ENCODE results near the gene CBX8.

CBX8 gene

GRCh38 chr17:79792984-79793923 lies 3.6 kb downstream of the CBX8 start:
- DNase-seq (ENCODE audit: low read depth, low spot score) = peak; percentile 55
- peak overlapping the region; percentile 29 for H3K4me3 ChIP-seq (ENCODE audit: low read depth, low read length)
- TF ChIP-seq CTCF (IDR thresholded peaks at IDR 0.05; ENCODE audit: low read depth, low read length) = no peak
- in situ Hi-C loops (cut with HindIII; ENCODE audit: low sequenced_read_pairs) = loop anchor here (25.0 kb wide), 1 partner anchor 194 kb away; no protein-coding TSS in a partner anchor

- no peak for TF ChIP-seq CTCF (IDR thresholded peaks at IDR 0.05; ENCODE audit: low read depth, low read length)
- in situ Hi-C loops (cut with HindIII; ENCODE audit: low sequenced_read_pairs) = loop anchor here (25.0 kb wide), 1 partner anchor 195 kb away; no protein-coding TSS in a partner anchor
- peak overlapping the region; percentile 29 for H3K4me3 ChIP-seq (ENCODE audit: low read depth, low read length)
- no peak for DNase-seq (ENCODE audit: low read depth, low spot score)
These were observed 4.5 kb downstream of the CBX8 start for GRCh38 chr17:79792341-79792871.

- DNase-seq (ENCODE audit: low read depth, low spot score) = no peak
- TF ChIP-seq CTCF (IDR thresholded peaks at IDR 0.05; ENCODE audit: low read depth, low read length) = no peak
- in situ Hi-C loops (cut with HindIII; ENCODE audit: low sequenced_read_pairs) = loop anchor here (25.0 kb wide), 1 partner anchor 196 kb away; no protein-coding TSS in a partner anchor
- H3K4me3 ChIP-seq (ENCODE audit: low read depth, low read length) = no peak overlapping the region
These were observed 5.1 kb downstream of the CBX8 start for GRCh38 chr17:79791735-79792161.

GRCh38 chr17:79790805-79791734 lies 5.8 kb downstream of the CBX8 start:
- H3K4me3 ChIP-seq (ENCODE audit: low read depth, low read length) = no peak overlapping the region
- DNase-seq (ENCODE audit: low read depth, low spot score) = no peak
- no peak for TF ChIP-seq CTCF (IDR thresholded peaks at IDR 0.05; ENCODE audit: low read depth, low read length)
- in situ Hi-C loops (cut with HindIII; ENCODE audit: low sequenced_read_pairs) = loop anchor here (25.0 kb wide), 1 partner anchor 196 kb away; no protein-coding TSS in a partner anchor

GRCh38 chr17:79789943-79790804 lies 6.7 kb downstream of the CBX8 start:
- no peak for DNase-seq (ENCODE audit: low read depth, low spot score)
- H3K4me3 ChIP-seq (ENCODE audit: low read depth, low read length) = no peak overlapping the region
- in situ Hi-C loops (cut with HindIII; ENCODE audit: low sequenced_read_pairs) = loop anchor here (25.0 kb wide), 1 partner anchor 197 kb away; no protein-coding TSS in a partner anchor
- TF ChIP-seq CTCF (IDR thresholded peaks at IDR 0.05; ENCODE audit: low read depth, low read length) = peak; percentile 58

All from astrocyte of the spinal cord (primary cell).